Skeletal muscle tissue (tissue), 4 donors: ENCODE measurements around the gene NAV2. TPM values are rescaled to one million over a fixed set of nuclear protein-coding genes. Genes with fewer than 3 reads are reported as not detected.

Experiments used
- H3K27ac ChIP-seq: one replicate; pipeline ENCODE4 v1.7.0; 2013; ENCODE audit warnings: mild to moderate bottlenecking, low read depth, low read length, inconsistent platforms
- H3K27me3 ChIP-seq, 3 donors: one replicate each; pipeline ENCODE4 v1.7.0; 2013; ENCODE audit warnings: low read length in 3 of 3; ENCODE audit not compliant: control insufficient read depth in 3 of 3, insufficient read depth in 3 of 3
- H3K36me3 ChIP-seq, 3 donors: one replicate each; pipeline ENCODE4 v1.7.0; 2013; ENCODE audit warnings: low read length in 3 of 3; ENCODE audit not compliant: control insufficient read depth in 3 of 3, insufficient read depth in 3 of 3
- H3K4me1 ChIP-seq, 3 donors: one replicate each; pipeline ENCODE4 v1.7.0; 2013; ENCODE audit warnings: low read length in 3 of 3, mild to moderate bottlenecking in 3 of 3; ENCODE audit not compliant: control insufficient read depth in 3 of 3, insufficient read depth in 3 of 3
- H3K4me3 ChIP-seq, 3 donors: one replicate each; pipeline ENCODE4 v1.7.0; 2013; ENCODE audit warnings: low read length in 3 of 3
- H3K9ac ChIP-seq, 3 donors: one replicate each; pipeline ENCODE4 v1.7.0; 2013; ENCODE audit warnings: low read length in 3 of 3, mild to moderate bottlenecking in 3 of 3, moderate library complexity in 2 of 3, low read depth in 1 of 3
- H3K9me3 ChIP-seq, 3 donors: one replicate each; pipeline ENCODE4 v1.7.0; 2013; ENCODE audit warnings: low read length in 3 of 3; ENCODE audit not compliant: control insufficient read depth in 3 of 3
- total RNA-seq: library from RNA; depleted of rRNA; stranded (reverse); fragments of >200 nt; gene quantifications from one replicate; pipeline ENCODE4 v1.2.3, GENCODE V29; 2014
- donor health status: Osteomylitis.

Gene NAV2
- total RNA-seq, 1 donor from 2014 or later, result 43.3 TPM

- Histone ChIP-seq H3K36me3 (peaks cover 0 to 2% (median 0%) of the 10 kb centered on the region in 3 donors), H3K4me1 (peaks cover 4 to 11% (median 7%) of the 10 kb centered on the region in 3 donors), H3K27me3 (no peaks in the 10 kb centered on the region), H3K4me3 (no peak overlapping the region), H3K9me3 (no peaks in the 10 kb centered on the region), H3K9ac (no peak overlapping the region), H3K27ac (no peak overlapping the region)
Measured at GRCh38 chr11:20033806-20034205, 321.2 kb downstream of the NAV2 start.

- peaks cover 0 to 2% (median 0%) of the 10 kb centered on the region in 3 donors for H3K36me3 ChIP-seq
- H3K4me3 ChIP-seq, result no peak overlapping the region
- H3K4me1 ChIP-seq, result peaks cover 4 to 11% (median 7%) of the 10 kb centered on the region in 3 donors
- H3K9me3 ChIP-seq, result no peaks in the 10 kb centered on the region
- H3K27ac ChIP-seq, result no peak overlapping the region
- no peak overlapping the region for H3K9ac ChIP-seq
- H3K27me3 ChIP-seq, result no peaks in the 10 kb centered on the region
Measured at GRCh38 chr11:20034941-20035340, 322.3 kb downstream of the NAV2 start.

- Histone ChIP-seq H3K36me3 (peaks cover 0 to 2% (median 0%) of the 10 kb centered on the region in 3 donors), H3K27ac (no peak overlapping the region), H3K9ac (no peak overlapping the region), H3K27me3 (no peaks in the 10 kb centered on the region), H3K4me1 (peaks cover 4 to 11% (median 7%) of the 10 kb centered on the region in 3 donors), H3K4me3 (no peak overlapping the region), H3K9me3 (no peaks in the 10 kb centered on the region)
Measured at GRCh38 chr11:20035375-20035700, 322.7 kb downstream of the NAV2 start.

GRCh38 chr11:20035701-20036601, 323.3 kb downstream of the NAV2 start:
- Histone ChIP-seq H3K4me3 (no peak overlapping the region), H3K4me1 (peaks cover 4 to 11% (median 7%) of the 10 kb centered on the region in 3 donors), H3K27ac (no peak overlapping the region), H3K9ac (no peak overlapping the region), H3K36me3 (peaks cover 0 to 2% (median 0%) of the 10 kb centered on the region in 3 donors), H3K9me3 (no peaks in the 10 kb centered on the region), H3K27me3 (no peaks in the 10 kb centered on the region)

GRCh38 chr11:20036626-20037335, 324.1 kb downstream of the NAV2 start:
- peaks cover 4 to 11% (median 7%) of the 10 kb centered on the region in 3 donors for H3K4me1 ChIP-seq

GRCh38 chr11:20037396-20038153, 324.9 kb downstream of the NAV2 start:
- H3K27ac ChIP-seq, result no peak overlapping the region
- H3K4me1 ChIP-seq, result peaks cover 4 to 11% (median 7%) of the 10 kb centered on the region in 3 donors
- no peaks in the 10 kb centered on the region for H3K9me3 ChIP-seq
- H3K27me3 ChIP-seq, result no peaks in the 10 kb centered on the region
- no peak overlapping the region for H3K4me3 ChIP-seq
- H3K9ac ChIP-seq, result no peak overlapping the region
- H3K36me3 ChIP-seq, result peaks cover 0 to 2% (median 0%) of the 10 kb centered on the region in 3 donors

More at GRCh38 chr11:20036626-20037335, 324.1 kb downstream of the NAV2 start:
- Histone ChIP-seq H3K36me3 (peaks cover 0 to 2% (median 0%) of the 10 kb centered on the region in 3 donors), H3K4me3 (no peak overlapping the region), H3K9me3 (no peaks in the 10 kb centered on the region), H3K27ac (no peak overlapping the region), H3K27me3 (no peaks in the 10 kb centered on the region), H3K9ac (no peak overlapping the region)

GRCh38 chr11:20038412-20038811, 325.8 kb downstream of the NAV2 start:
- peaks cover 0 to 2% (median 0%) of the 10 kb centered on the region in 3 donors for H3K36me3 ChIP-seq
- H3K4me1 ChIP-seq, result peaks cover 4 to 11% (median 7%) of the 10 kb centered on the region in 3 donors
- H3K9me3 ChIP-seq, result no peaks in the 10 kb centered on the region
- H3K27me3 ChIP-seq, result no peaks in the 10 kb centered on the region
- no peak overlapping the region for H3K9ac ChIP-seq
- no peak overlapping the region for H3K27ac ChIP-seq
- no peak overlapping the region for H3K4me3 ChIP-seq

GRCh38 chr11:20038972-20039371, 326.3 kb downstream of the NAV2 start:
- Histone ChIP-seq H3K4me1 (peaks cover 4 to 11% (median 7%) of the 10 kb centered on the region in 3 donors), H3K36me3 (peaks cover 0 to 2% (median 0%) of the 10 kb centered on the region in 3 donors)

GRCh38 chr11:20041499-20041898, 328.9 kb downstream of the NAV2 start:
- no peaks in the 10 kb centered on the region for H3K9me3 ChIP-seq
- peaks cover 4 to 7% (median 4%) of the 10 kb centered on the region in 3 donors for H3K4me1 ChIP-seq
- no peak overlapping the region for H3K4me3 ChIP-seq
- H3K27me3 ChIP-seq, result no peaks in the 10 kb centered on the region
- H3K36me3 ChIP-seq, result peaks cover 0 to 8% (median 0%) of the 10 kb centered on the region in 3 donors
- no peak overlapping the region for H3K9ac ChIP-seq
- no peak overlapping the region for H3K27ac ChIP-seq

More at GRCh38 chr11:20038972-20039371, 326.3 kb downstream of the NAV2 start:
- no peak overlapping the region for H3K9ac ChIP-seq
- no peak overlapping the region for H3K27ac ChIP-seq
- H3K27me3 ChIP-seq, result no peaks in the 10 kb centered on the region
- no peak overlapping the region for H3K4me3 ChIP-seq
- no peaks in the 10 kb centered on the region for H3K9me3 ChIP-seq
